ENCODE data around the gene AUTS2.

Gene AUTS2

DNA sequence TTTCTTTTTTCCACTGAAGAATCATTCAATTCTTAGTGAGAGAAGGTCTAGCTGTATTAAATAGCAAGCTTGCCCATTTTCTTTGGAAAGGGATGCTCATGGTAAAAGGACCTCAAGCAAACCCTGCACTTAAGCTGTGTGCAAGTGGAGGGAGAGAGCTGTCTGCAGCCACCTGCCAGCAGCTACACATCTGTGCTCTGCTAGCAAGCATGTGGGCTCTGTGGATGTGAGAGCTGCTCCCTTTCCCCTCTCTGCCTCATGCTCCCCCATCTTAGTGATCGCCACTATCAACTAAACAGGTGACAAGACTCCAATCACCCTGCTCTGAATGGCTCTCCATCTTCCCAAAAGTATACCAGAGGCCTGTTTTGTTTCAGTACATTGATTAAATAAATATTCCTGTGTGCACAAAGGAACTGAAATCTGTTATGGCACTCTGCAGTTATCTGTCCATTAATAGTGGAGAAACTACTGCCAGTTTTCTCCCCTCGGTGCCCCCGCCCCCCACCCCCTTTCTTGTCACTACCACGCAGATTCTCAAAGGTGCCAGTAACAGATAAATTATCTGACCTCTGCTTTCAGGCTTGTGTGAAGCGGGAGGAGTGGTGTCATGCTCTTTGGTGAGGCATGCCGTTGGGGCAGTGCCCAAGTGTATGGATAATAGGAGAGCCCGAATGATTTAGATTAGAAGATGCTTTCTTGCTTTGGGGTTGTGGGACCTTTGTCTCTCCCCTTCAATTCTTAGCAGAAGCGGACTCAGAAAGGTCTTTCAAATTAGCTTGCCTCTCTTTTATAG lies 26.4 kb downstream of the AUTS2 start:
- no peak for DNase-seq

GRCh38 chr7:69625238-69625637 lies 27.0 kb downstream of the AUTS2 start:
- no peak for DNase-seq

- no peak for DNase-seq
These were observed 27.5 kb downstream of the AUTS2 start for GRCh38 chr7:69625798-69626197.

DNA sequence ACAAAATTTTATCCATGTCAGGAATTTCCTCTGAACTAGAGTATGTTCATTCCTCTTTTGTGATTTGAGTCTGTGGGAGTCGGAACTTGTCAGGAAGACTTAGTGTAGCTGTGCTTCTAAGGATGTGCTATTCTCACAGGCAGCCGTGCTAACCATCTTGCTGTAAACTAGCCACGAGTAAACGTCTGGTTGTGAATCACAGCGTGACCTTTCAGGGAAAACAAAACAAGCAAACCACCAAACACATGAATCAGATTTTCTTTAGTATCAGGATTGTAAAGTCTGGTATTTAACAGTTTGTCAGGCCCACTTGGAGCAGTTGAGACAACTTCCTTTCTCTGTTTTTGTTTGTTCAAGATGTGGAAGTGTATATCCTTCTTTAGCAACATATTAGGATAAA lies 32.0 kb downstream of the AUTS2 start:
- peak in 1 of 4 experiments; percentile 14 for DNase-seq

GRCh38 chr7:69631131-69631530 lies 32.9 kb downstream of the AUTS2 start:
- DNase-seq: no peak

GRCh38 chr7:69632280-69632679 lies 34.0 kb downstream of the AUTS2 start:
- no peak for DNase-seq

- DNase-seq: no peak
These were observed 35.0 kb downstream of the AUTS2 start for GRCh38 chr7:69633122-69633831.

- no peak for DNase-seq
These were observed 37.4 kb downstream of the AUTS2 start for GRCh38 chr7:69635555-69636185.

GRCh38 chr7:69638674-69639073 lies 40.4 kb downstream of the AUTS2 start:
- no peak for DNase-seq

DNA sequence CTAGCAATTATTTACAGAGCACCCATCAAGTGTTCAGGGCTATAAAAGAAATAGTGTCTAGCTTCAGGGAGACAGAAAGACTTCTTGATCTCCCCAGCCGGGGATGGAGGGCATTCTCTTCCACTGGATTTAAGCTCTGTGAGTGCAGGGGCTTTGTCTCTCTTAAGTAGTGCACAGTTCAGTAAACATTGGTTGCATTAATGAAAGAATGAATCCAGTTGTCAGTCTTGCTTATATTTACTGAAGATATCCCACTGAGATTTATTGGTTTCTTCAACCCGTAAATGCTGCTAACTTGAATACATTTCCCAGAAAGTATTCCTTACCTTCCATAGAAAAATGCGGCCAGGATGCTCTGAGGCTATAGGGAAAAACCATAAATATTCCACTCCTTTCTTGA lies 41.9 kb downstream of the AUTS2 start:
- DNase-seq: no peak

DNA sequence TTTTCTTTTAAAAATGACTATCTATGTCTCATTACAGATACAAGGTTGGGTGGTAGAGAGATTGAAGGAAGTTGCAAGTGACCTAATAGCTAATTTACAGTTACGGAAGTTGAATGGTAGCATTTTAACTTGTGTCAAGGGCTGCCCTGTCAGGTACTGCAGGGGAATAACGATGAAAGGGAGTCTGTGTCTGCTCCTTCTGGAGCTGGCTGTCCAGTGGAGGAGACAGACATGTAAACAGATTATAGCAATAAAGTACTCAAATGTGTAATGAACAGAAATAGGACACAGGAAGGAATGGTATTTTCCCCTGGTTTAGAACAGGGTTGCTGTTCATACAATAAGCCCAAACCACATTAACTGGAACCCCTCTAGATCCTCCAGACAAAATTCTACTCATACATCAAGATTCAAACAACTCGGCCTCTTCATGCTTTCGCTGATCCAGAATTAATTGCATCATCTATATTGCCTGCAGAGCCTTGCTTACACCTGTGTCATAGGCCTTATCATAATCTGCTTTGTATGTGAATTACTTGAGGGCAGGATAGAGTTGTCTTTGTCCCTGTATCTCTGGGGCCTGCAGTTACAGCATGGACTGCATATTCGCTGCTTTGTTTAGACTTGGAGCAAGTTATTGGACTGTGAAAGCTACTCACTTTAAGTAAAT lies 42.8 kb downstream of the AUTS2 start:
- DNase-seq: no peak

DNA sequence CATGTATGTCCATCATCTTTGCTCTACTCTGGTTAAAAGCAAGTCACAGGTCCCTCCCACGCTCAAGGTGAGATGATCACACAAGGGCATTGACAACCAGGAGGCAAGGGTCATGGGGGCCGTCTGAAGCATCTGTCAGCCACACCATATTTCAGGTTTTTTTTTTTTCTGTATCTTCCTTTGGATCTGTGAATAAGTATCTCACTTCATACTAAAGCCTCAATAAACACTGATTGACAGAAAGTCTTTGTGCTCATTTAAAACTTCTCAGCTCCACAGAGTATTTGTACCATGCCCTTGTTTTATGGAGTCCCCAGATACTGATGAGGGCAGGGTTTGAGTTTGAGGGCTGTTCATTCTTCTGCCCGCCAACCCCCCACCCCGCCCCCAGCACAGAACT lies 45.0 kb downstream of the AUTS2 start:
- no peak for DNase-seq

DNA sequence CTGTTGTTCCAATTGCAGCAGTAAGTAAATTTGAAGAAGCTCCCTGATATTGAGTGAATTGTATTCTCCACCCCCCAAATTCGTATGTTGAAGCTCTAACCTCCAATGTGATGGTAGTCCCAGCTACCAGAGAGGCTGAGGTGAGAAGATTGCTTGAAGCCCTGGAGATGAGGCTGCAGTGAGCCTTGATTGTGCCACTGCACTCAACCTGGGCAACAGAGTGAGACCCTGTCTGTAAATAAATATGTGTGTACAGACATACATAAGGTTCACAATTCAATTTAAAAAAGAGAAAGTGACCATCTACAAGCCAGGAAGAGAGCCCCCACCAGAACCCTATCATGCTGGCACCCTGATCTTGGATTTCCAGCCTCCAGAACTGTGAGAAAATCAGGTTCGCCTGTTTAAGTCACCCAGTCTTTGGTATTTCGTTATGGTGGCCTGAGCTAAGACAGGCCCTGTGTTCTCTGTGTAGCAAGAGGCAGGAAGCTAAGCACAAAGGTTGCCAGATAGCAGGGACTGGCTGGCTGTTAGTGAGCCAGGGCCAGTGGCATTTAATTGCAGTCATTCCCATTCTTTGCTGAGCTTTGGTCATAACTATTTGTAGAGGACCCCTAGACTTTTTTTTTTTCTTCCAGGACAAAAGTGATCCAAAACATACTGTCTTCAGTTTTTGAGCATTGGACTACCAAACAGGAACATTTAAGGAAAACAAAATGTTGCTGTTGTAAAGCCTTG lies 45.6 kb downstream of the AUTS2 start:
- no peak for DNase-seq

DNA sequence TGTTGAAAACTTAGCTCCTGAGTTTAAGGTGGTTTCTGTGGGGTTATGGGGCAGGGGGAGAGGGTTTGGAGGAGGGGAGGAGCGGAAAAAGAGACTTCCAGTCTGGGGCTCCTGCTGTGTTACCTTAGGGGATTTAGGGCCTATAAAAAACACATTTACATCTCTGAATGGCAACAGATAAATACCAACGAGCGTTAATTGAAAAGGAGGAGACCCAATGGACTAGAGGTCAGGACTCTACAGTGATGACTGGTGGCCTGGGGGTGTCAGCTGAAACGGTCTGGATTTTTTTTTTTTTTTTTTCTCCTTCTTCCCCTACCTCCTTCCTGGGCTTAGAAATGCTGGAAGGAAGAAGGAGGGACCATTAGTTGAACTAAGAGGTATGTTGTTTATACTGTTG lies 47.4 kb downstream of the AUTS2 start:
- DNase-seq: no peak

DNA sequence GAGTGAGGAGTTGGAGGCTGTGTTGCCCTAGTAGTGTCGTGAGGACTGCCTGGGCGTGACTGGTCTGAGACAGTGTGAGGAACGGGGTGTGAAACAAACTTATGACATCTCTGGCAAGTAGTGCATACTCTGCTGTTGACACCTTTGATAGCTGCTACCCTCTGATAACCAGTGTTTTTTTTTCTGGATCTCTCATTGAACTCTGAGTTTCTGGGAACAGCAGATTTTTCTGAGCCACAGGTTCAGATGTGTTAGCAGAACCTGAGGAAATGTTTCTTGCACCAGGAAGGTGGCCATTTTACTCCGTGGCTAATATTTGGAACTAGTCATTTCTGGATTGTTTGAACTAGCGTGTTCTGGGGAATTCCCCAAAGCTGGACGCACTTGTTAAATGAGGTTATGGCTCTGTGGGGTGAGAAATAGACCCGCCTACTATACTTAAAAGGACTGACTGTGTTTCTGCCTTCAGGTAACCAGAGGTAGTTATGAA lies 52.9 kb downstream of the AUTS2 start:
- DNase-seq: no peak

DNA sequence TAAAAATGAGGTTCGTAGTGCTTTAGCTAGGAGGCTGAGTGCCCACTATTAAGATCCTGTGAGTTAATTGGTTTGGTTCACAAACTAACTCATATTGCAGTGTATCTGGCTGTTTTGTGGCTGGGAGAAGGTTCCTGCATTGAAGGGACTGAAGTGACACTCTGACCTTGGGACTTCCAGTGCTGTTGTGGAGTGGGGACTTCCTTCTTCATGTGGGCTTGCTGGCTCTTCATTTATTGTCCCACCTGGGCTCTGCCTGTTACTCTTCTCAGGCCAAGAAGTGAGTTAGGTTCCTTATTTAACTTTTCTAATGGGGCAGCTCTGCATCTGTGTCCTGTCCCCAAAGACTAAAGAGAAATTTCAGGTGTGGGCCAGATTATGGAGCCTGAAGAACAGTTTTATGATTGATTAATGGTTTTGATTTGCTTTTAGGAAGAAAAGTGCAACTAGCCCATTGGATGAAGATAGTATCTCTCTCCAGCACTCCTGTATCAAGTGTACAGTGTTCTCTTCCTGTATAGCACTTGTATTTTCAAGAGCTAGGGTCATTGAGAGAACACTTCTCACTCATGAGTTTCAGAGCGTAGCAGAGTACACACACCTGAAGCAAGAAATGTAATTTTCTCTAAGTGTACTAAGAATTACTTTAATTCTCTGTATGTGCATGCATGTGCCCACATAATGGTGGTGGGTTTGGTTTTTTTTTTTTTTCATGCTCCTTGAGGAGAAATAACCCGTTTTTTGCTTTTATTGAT lies 54.8 kb downstream of the AUTS2 start:
- no peak for DNase-seq

GRCh38 chr7:69653806-69654205 lies 55.5 kb downstream of the AUTS2 start:
- no peak for DNase-seq

DNA sequence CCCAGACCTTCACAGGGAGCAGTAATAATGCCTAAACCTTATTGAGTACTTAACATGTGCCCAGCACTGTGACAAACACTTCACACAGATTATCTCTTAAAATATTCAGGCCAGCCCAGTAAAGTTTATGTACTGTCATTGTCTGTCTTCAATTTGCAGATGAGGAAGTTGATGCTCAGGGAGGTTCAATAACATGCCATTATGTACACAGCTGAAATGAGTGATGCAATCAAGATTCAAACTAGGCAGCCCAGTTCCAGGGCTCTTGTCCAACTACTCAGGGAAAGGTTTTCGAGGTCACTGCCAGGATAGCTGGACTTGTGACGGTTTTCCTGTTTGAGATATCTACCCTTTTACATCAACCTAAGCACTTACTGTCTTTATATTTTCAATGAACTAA lies 56.1 kb downstream of the AUTS2 start:
- peak; percentile 38 to 71 (median 60) for DNase-seq

- no peak for DNase-seq
These were observed 56.8 kb downstream of the AUTS2 start for GRCh38 chr7:69654849-69655707.

GRCh38 chr7:69656077-69656476 lies 57.8 kb downstream of the AUTS2 start:
- DNase-seq: no peak

DNA sequence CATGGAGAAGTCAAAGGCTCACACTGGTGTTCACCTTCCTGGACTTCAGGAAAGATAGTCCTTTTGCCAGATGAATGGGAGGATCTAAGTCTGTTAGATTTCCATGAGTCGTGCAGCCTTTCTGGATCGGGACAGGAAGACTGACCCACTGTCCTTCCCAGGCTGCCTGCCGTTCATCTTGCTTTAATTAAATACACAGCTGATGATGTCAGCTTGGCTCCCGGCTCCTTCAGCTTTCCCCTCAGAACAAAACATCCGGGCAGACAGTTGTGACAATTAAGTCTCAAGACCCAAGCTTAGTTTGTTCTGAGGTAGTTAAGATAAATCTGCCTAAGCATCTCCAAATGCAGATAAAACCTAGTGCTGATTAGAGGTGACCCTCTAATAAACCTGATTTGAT lies 58.6 kb downstream of the AUTS2 start:
- no peak for DNase-seq
